Heart right ventricle (tissue), 16 donors: Measurements from ENCODE around the gene GRID1. TPM values are rescaled to one million over a fixed set of nuclear protein-coding genes. Genes with fewer than 3 reads are reported as not detected.

ENCODE experiments used
- ATAC-seq, 8 donors: fragments of 200-7000 bp; cut with Tn5 transposase; one replicate each; pipeline ENCODE4 v1.9.1; 2020; ENCODE audit warnings: mild to moderate bottlenecking in 8 of 8, moderate library complexity in 8 of 8, moderate number of reproducible peaks in 1 of 8
- DNase-seq, 2 donors: peaks; one replicate each; pipeline ENCODE4 v3.0.0-alpha.2; 2020
- H3K27ac ChIP-seq, 10 donors: fragments of 200-600 bp; sonication (generic) in 2 of 10; one replicate each; pipeline versions ENCODE4 v1.5.0 to v1.8.0; 2020 to 2022; ENCODE audit warnings: mild to moderate bottlenecking in 3 of 10
- H3K27me3 ChIP-seq, 7 donors: fragments of 200-600 bp; one replicate each; pipeline ENCODE4 v1.8.0; 2021 to 2022; ENCODE audit warnings: mild to moderate bottlenecking in 2 of 7
- H3K36me3 ChIP-seq, 9 donors: fragments of 200-600 bp; sonication (generic) in 1 of 9; one replicate each; pipeline versions ENCODE4 v1.5.0 to v1.8.0; 2020 to 2022; ENCODE audit warnings: mild to moderate bottlenecking in 2 of 9
- H3K4me1 ChIP-seq, 9 donors: fragments of 200-600 bp; sonication (generic) in 1 of 9; one replicate each; pipeline versions ENCODE4 v1.5.0 to v1.8.0; 2020 to 2022; ENCODE audit warnings: mild to moderate bottlenecking in 4 of 9
- H3K4me3 ChIP-seq, 10 donors: fragments of 200-600 bp; sonication (generic) in 2 of 10; one replicate each; pipeline versions ENCODE4 v1.5.0 to v1.8.0; 2020 to 2022; ENCODE audit warnings: mild to moderate bottlenecking in 7 of 10, moderate library complexity in 2 of 10
- H3K9me3 ChIP-seq, 11 donors: fragments of 200-600 bp in 10 of 11; sonication (generic) in 2 of 11; one replicate each; pipeline versions ENCODE4 v1.5.0 to v1.8.0; 2013 to 2022; ENCODE audit warnings: mild to moderate bottlenecking in 2 of 11, control low read depth in 1 of 11, moderate library complexity in 1 of 11
- CTCF ChIP-seq, 9 donors: fragments of 200-600 bp; sonication (generic) in 2 of 9; IDR thresholded peaks; one replicate each; pipeline versions ENCODE4 v1.5.0 to v1.8.0; 2021 to 2022; ENCODE audit warnings: antibody characterized with exemption in 9 of 9, mild to moderate bottlenecking in 5 of 9, moderate library complexity in 1 of 9
- WGBS, 2 donors: extraction: QIAGEN DNeasy Blood & Tissue Kit; methylation state at CpG; one replicate each; pipeline ENCODE4 v1.1.7; 2013; ENCODE audit warnings: inconsistent platforms in 1 of 2; 5-methylcytosine and 5-hydroxymethylcytosine counted together
- intact Hi-C, 10 donors: fragments of 100-400 bp; cut with DNase I; formaldehyde crosslinking; loops; one replicate each; pipeline versions ENCODE4 v1.11.1 to v1.14.2; 2022
- polyA plus RNA-seq, 2 donors: library from polyadenylated mRNA; stranded (reverse); fragments of 200-250 nt; gene quantifications; one replicate each; pipeline ENCODE4 v1.2.3, GENCODE V29; 2013
- total RNA-seq, 10 donors: library from RNA; stranded (reverse); fragmentation: NEBNext Ultra II Directional in 3 of 10; extraction: Animal tissue kit (Norgen Biotek cat#: 25700) in 3 of 10; gene quantifications; one replicate each; pipeline versions ENCODE4 v1.2.1 to v1.2.4, GENCODE V29; 2021 to 2023
- donor health status: Arrhythmogenic right ventricular cardiomyopathy.
- donor health status: ischemic (EF 13 %, LVEDD 7.1; RV severe dilation, severe dysfunction).
- donor health status: healthy with polysubstance abuse.
- donor health status: DM: no; HTN: yes; CAD: no.
- donor health status: DM: no; HTN: no; CAD: no.
- donor health status: ischemic (EF 25% LVEDD 6.9; RV normal size, moderate dysfunction).
- donor health status: ischemic (EF 25% LVEDD 5.7; RV mildly dilated, moderate dysfunction).
- donor health status: healthy.
- donor health status: DM: yes; HTN: yes; CAD: no.
- donor health status: Ischemic cardiomyopathy.
- donor health status: ischemic (EF 35%, LVEDD 5.7; RV mildly dilated, moderate dysfunction).
- donor health status: nonischemic (EF 11% LVEDD 7.7; RV severe dilation, severe dysfunction).
- donor health status: DM: yes; HTN: yes; CAD: no.
- donor health status: PGD.
- donor health status: ischemic (EF 29% LVEDD 5.4; RV normal size, mild dysfunction).
- donor health status: nonischemic (EF 23%, LVEDD 6.1; RV moderate dilation, normal function).

GRID1 gene
- total and polyA plus RNA-seq, 12 donors: 0.44 to 3.4 (median 1.5) TPM

DNA sequence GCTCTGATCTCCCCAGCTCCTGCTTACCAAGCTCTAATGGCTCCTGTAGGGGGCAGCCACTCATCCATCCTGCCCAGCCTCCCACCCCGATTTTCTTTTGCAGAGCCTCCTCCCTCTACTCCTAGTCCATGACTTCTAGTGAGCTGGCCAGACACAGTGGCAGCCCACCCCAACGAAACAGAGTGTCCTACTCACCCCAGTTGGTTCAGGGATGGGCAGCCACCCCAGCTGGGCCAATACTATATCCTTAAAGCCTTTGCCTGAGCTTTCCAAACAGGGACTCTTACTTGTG is 77.1 kb downstream of the GRID1 start:
- WGBS, 2 donors: 65 to 82% methylated on average over 2 of the region's 2 CpGs
- Histone ChIP-seq H3K27ac (no peak overlapping the region), H3K27me3 (no peaks in the 10 kb centered on the region), H3K4me3 (no peak overlapping the region), H3K9me3 (no peaks in the 10 kb centered on the region), H3K4me1 (no peaks in the 10 kb centered on the region), H3K36me3 (no peaks in the 10 kb centered on the region)
- ATAC-seq (no peak), DNase-seq (no peak)
- no peak for TF ChIP-seq CTCF (IDR thresholded peaks at IDR 0.05)
- intact Hi-C loops: no loop called here

GRCh38 chr10:86288695-86289576 is 77.7 kb downstream of the GRID1 start:
- Histone ChIP-seq H3K4me3 (no peak overlapping the region), H3K27me3 (no peaks in the 10 kb centered on the region), H3K9me3 (no peaks in the 10 kb centered on the region), H3K36me3 (no peaks in the 10 kb centered on the region), H3K4me1 (no peaks in the 10 kb centered on the region), H3K27ac (no peak overlapping the region)
- no peak for TF ChIP-seq CTCF (IDR thresholded peaks at IDR 0.05)
- intact Hi-C loops: no loop called here
- ATAC-seq (no peak), DNase-seq (no peak)
- WGBS, 2 donors: 87 to 89% methylated on average over 10 of the region's 10 CpGs

GRCh38 chr10:86287966-86288579 is 78.5 kb downstream of the GRID1 start:
- no peak for TF ChIP-seq CTCF (IDR thresholded peaks at IDR 0.05)
- Histone ChIP-seq H3K36me3 (no peaks in the 10 kb centered on the region), H3K4me3 (no peak overlapping the region), H3K27ac (no peak overlapping the region), H3K4me1 (no peaks in the 10 kb centered on the region), H3K27me3 (no peaks in the 10 kb centered on the region), H3K9me3 (no peaks in the 10 kb centered on the region)
- ATAC-seq (no peak), DNase-seq (no peak)
- intact Hi-C loops: no loop called here
- 72 to 77% methylated on average over 6 of the region's 6 CpGs for WGBS, 2 donors

DNA sequence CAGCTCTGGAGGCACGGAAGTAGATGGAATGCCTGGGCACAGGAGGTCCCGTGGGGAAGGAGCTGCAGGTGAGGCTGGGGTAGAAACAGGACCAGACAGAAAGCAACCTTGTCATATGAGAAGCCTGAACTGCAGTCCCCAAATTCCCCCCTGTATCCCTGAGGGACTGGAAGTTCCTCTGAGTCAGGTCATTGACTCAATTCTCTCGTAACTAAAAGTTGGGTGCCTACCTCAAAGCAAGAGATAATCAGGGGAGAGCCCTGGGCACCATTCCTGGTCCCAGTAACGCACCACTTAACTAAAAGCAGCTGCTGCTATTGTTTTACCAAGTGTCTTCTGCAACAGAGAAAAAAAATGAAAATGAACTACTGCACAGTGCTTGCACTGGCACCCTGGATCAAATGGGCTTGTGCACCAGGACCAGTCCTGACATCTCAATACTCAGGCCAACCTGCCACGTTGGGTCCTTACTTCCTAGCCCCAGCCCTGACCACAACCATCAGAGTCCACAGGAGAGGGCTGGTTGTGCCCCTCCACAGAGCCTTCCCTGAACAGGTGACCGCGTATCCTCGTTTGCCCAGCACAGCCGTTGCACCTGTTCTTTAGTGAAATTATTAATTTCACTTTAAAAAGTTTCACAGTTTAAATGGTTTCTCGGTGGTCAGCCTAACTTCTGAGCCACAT is 79.3 kb downstream of the GRID1 start:
- Histone ChIP-seq H3K36me3 (no peaks in the 10 kb centered on the region), H3K4me3 (no peak overlapping the region), H3K27ac (no peak overlapping the region), H3K9me3 (no peaks in the 10 kb centered on the region), H3K27me3 (no peaks in the 10 kb centered on the region), H3K4me1 (no peaks in the 10 kb centered on the region)
- WGBS, 2 donors: 79 to 82% methylated on average over 10 of the region's 10 CpGs
- intact Hi-C loops: no loop called here
- no peak for DNase-seq
- no peak for ATAC-seq
- no peak for TF ChIP-seq CTCF (IDR thresholded peaks at IDR 0.05)
